ENCODE measurements around the gene DNASE2. TPM values are rescaled to one million over a fixed set of nuclear protein-coding genes. Genes with fewer than 3 reads are reported as not detected.
"Not testable (repeated sequence)": the region's sequence is repeated elsewhere in the genome, so short reads cannot be mapped to it uniquely, and the experiment has no call there.

DNASE2 gene
- total and polyA plus RNA-seq, 2 donors: 14.6 to 20.8 TPM

- Histone ChIP-seq H3K27ac (ENCODE audit: low read depth in 1 of 2, low read length in 1 of 2) (peak within 1 kb of the TSS; percentile 86), H3K4me1 (ENCODE audit: control insufficient read depth in 2 of 2, insufficient read depth in 2 of 2, low read length in 2 of 2) (peaks cover 7 to 16% of the 10 kb centered on the region in 2 donors)
These were observed 9.7 kb upstream of the DNASE2 start, which contains the start of gene GCDH for GRCh38 chr19:12890787-12891552. GCDH (plus strand) TSS chr19:12891160; CDS start chr19:12891305, 145 bp downstream.

GRCh38 chr19:12890299-12890786 is 9.1 kb upstream of the DNASE2 start:
- peak overlapping the region; percentile 86 for H3K27ac ChIP-seq (ENCODE audit: low read depth in 1 of 2, low read length in 1 of 2)
- not testable (repeated sequence) for H3K9me3 ChIP-seq (ENCODE audit: control insufficient read depth in 2 of 2, insufficient read depth in 1 of 2, low read length in 1 of 2); DNase-seq (ENCODE audit: low read depth in 6 of 9, low spot score in 9 of 9)
- H3K27me3 ChIP-seq (ENCODE audit: control insufficient read depth in 2 of 2, insufficient read depth in 1 of 2, low read length in 1 of 2): peaks cover 11 to 25% of the 10 kb centered on the region in 2 donors
- 38% methylated on average over 10 of the region's 10 CpGs for WGBS
- H3K36me3 ChIP-seq (ENCODE audit: control insufficient read depth in 2 of 2, insufficient read depth in 2 of 2, low read length in 1 of 2): peaks cover 17 to 21% of the 10 kb centered on the region in 2 donors
- peaks cover 7 to 17% of the 10 kb centered on the region in 2 donors for H3K4me1 ChIP-seq (ENCODE audit: control insufficient read depth in 2 of 2, insufficient read depth in 2 of 2, low read length in 2 of 2)
- H3K4me3 ChIP-seq (ENCODE audit: low read length in 2 of 2): peak overlapping the region; percentile 63 to 92

More at GRCh38 chr19:12890787-12891552, 9.7 kb upstream of the DNASE2 start, which contains the start of gene GCDH:
- Histone ChIP-seq H3K36me3 (ENCODE audit: control insufficient read depth in 2 of 2, insufficient read depth in 2 of 2, low read length in 1 of 2) (peaks cover 19 to 22% of the 10 kb centered on the region in 2 donors), H3K9me3 (ENCODE audit: control insufficient read depth in 2 of 2, insufficient read depth in 1 of 2, low read length in 1 of 2) (no peaks in the 10 kb centered on the region), H3K27me3 (ENCODE audit: control insufficient read depth in 2 of 2, insufficient read depth in 1 of 2, low read length in 1 of 2) (peaks cover 5 to 19% of the 10 kb centered on the region in 2 donors), H3K4me3 (ENCODE audit: low read length in 2 of 2) (peak within 1 kb of the TSS; percentile 63 to 92)
- peak; percentile 90 to 99 (median 95) for DNase-seq (ENCODE audit: low read depth in 6 of 9, low spot score in 9 of 9)
- under 1% methylated on average over 49 of the region's 49 CpGs for WGBS

GRCh38 chr19:12888006-12888603 is 6.9 kb upstream of the DNASE2 start:
- no peak for DNase-seq (ENCODE audit: low read depth in 6 of 9, low spot score in 9 of 9)
- H3K4me3 ChIP-seq (ENCODE audit: low read length in 2 of 2): no peak overlapping the region
- peaks cover 0 to 1% of the 10 kb centered on the region in 2 donors for H3K36me3 ChIP-seq (ENCODE audit: control insufficient read depth in 2 of 2, insufficient read depth in 2 of 2, low read length in 1 of 2)
- H3K4me1 ChIP-seq (ENCODE audit: control insufficient read depth in 2 of 2, insufficient read depth in 2 of 2, low read length in 2 of 2): peaks cover 14 to 25% of the 10 kb centered on the region in 2 donors
- no peak overlapping the region for H3K27ac ChIP-seq (ENCODE audit: low read depth in 1 of 2, low read length in 1 of 2)
- peaks cover 3 to 24% of the 10 kb centered on the region in 2 donors for H3K9me3 ChIP-seq (ENCODE audit: control insufficient read depth in 2 of 2, insufficient read depth in 1 of 2, low read length in 1 of 2)
- 86% methylated on average over 5 of the region's 5 CpGs for WGBS
- H3K27me3 ChIP-seq (ENCODE audit: control insufficient read depth in 2 of 2, insufficient read depth in 1 of 2, low read length in 1 of 2): peaks cover 22 to 47% of the 10 kb centered on the region in 2 donors

GRCh38 chr19:12886969-12887747 is 5.9 kb upstream of the DNASE2 start, which contains the start of gene KLF1:
KLF1 (minus strand) TSS chr19:12887201; CDS start chr19:12887140, 61 bp downstream.
- no peak within 1 kb of the TSS for H3K4me3 ChIP-seq (ENCODE audit: low read length in 2 of 2)
- H3K9me3 ChIP-seq (ENCODE audit: control insufficient read depth in 2 of 2, insufficient read depth in 1 of 2, low read length in 1 of 2): peaks cover 3 to 28% of the 10 kb centered on the region in 2 donors
- WGBS: 94% methylated on average over 17 of the region's 17 CpGs
- no peak for DNase-seq (ENCODE audit: low read depth in 6 of 9, low spot score in 9 of 9)
- no peaks in the 10 kb centered on the region for H3K36me3 ChIP-seq (ENCODE audit: control insufficient read depth in 2 of 2, insufficient read depth in 2 of 2, low read length in 1 of 2)
- H3K27me3 ChIP-seq (ENCODE audit: control insufficient read depth in 2 of 2, insufficient read depth in 1 of 2, low read length in 1 of 2): peaks cover 22 to 51% of the 10 kb centered on the region in 2 donors
- peaks cover 14 to 25% of the 10 kb centered on the region in 2 donors for H3K4me1 ChIP-seq (ENCODE audit: control insufficient read depth in 2 of 2, insufficient read depth in 2 of 2, low read length in 2 of 2)
- H3K27ac ChIP-seq (ENCODE audit: low read depth in 1 of 2, low read length in 1 of 2): no peak within 1 kb of the TSS

GRCh38 chr19:12886651-12886968 is 5.4 kb upstream of the DNASE2 start:
- H3K4me1 ChIP-seq (ENCODE audit: control insufficient read depth in 2 of 2, insufficient read depth in 2 of 2, low read length in 2 of 2): peaks cover 8 to 25% of the 10 kb centered on the region in 2 donors
- peaks cover 3 to 32% of the 10 kb centered on the region in 2 donors for H3K9me3 ChIP-seq (ENCODE audit: control insufficient read depth in 2 of 2, insufficient read depth in 1 of 2, low read length in 1 of 2)
- 91% methylated on average over 5 of the region's 5 CpGs for WGBS
- H3K36me3 ChIP-seq (ENCODE audit: control insufficient read depth in 2 of 2, insufficient read depth in 2 of 2, low read length in 1 of 2): no peaks in the 10 kb centered on the region
- H3K27me3 ChIP-seq (ENCODE audit: control insufficient read depth in 2 of 2, insufficient read depth in 1 of 2, low read length in 1 of 2): peaks cover 22 to 54% of the 10 kb centered on the region in 2 donors
- no peak overlapping the region for H3K27ac ChIP-seq (ENCODE audit: low read depth in 1 of 2, low read length in 1 of 2)
- H3K4me3 ChIP-seq (ENCODE audit: low read length in 2 of 2): no peak overlapping the region
- DNase-seq (ENCODE audit: low read depth in 6 of 9, low spot score in 9 of 9): no peak

- no peaks in the 10 kb centered on the region for H3K36me3 ChIP-seq (ENCODE audit: control insufficient read depth in 2 of 2, insufficient read depth in 2 of 2, low read length in 1 of 2)
- 20% methylated on average over 53 of the region's 53 CpGs for WGBS
- peak overlapping the region; percentile 40 to 56 for H3K4me3 ChIP-seq (ENCODE audit: low read length in 2 of 2)
- H3K4me1 ChIP-seq (ENCODE audit: control insufficient read depth in 2 of 2, insufficient read depth in 2 of 2, low read length in 2 of 2): peaks cover 8 to 25% of the 10 kb centered on the region in 2 donors
- peaks cover 3 to 37% of the 10 kb centered on the region in 2 donors for H3K9me3 ChIP-seq (ENCODE audit: control insufficient read depth in 2 of 2, insufficient read depth in 1 of 2, low read length in 1 of 2)
- no peak for DNase-seq (ENCODE audit: low read depth in 6 of 9, low spot score in 9 of 9)
- no peak overlapping the region for H3K27ac ChIP-seq (ENCODE audit: low read depth in 1 of 2, low read length in 1 of 2)
- H3K27me3 ChIP-seq (ENCODE audit: control insufficient read depth in 2 of 2, insufficient read depth in 1 of 2, low read length in 1 of 2): peaks cover 22 to 56% of the 10 kb centered on the region in 2 donors
These were observed 4.8 kb upstream of the DNASE2 start for GRCh38 chr19:12885749-12886650.

- Histone ChIP-seq H3K4me1 (ENCODE audit: control insufficient read depth in 2 of 2, insufficient read depth in 2 of 2, low read length in 2 of 2) (peaks cover 13 to 29% of the 10 kb centered on the region in 2 donors), H3K27ac (ENCODE audit: low read depth in 1 of 2, low read length in 1 of 2) (peak overlapping the region in 1 of 2 donors; percentile 42), H3K27me3 (ENCODE audit: control insufficient read depth in 2 of 2, insufficient read depth in 1 of 2, low read length in 1 of 2) (peaks cover 22 to 57% of the 10 kb centered on the region in 2 donors), H3K9me3 (ENCODE audit: control insufficient read depth in 2 of 2, insufficient read depth in 1 of 2, low read length in 1 of 2) (peaks cover 3 to 38% of the 10 kb centered on the region in 2 donors), H3K36me3 (ENCODE audit: control insufficient read depth in 2 of 2, insufficient read depth in 2 of 2, low read length in 1 of 2) (no peaks in the 10 kb centered on the region), H3K4me3 (ENCODE audit: low read length in 2 of 2) (peak overlapping the region; percentile 40 to 56)
- 1% methylated on average over 73 of the region's 73 CpGs for WGBS
- peak in 7 of 9 donors; percentile 50 to 87 (median 70) for DNase-seq (ENCODE audit: low read depth in 6 of 9, low spot score in 9 of 9)
These were observed 3.9 kb upstream of the DNASE2 start for GRCh38 chr19:12884926-12885748.

Measured in thymus (tissue), 11 donors.